Fibroblast of the conjunctiva (primary cell): ENCODE results near the gene KNG1.
A peak's percentile ranks its signal among the peaks of the same experiment; 100 is the strongest.

Source experiments
- DNase-seq: peaks from one replicate; pipeline ENCODE4 v3.0.0-alpha.2; 2010; ENCODE audit warnings: low read depth

KNG1 gene

GRCh38 chr3:186775999-186776398, 58.8 kb downstream of the KNG1 start:
- no peak for DNase-seq

DNA sequence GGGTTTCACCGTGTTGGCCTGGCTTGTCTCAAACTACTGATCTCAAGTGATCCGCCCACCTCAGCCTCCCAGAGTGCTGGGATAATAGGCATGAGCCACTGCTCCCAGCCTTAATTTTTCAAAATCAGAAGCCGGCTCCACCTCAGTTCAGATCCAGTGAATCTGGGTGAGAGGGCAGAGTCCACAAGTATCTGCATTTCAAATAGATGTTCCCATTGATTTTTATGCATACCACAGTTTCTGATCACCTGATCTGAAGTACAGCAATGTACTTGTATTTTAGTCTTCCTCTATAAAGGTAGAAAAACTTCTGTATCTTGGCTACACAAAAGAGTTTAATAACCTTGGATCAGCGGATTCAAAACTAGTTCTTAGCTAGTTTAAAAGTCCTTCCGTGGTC, 62.0 kb downstream of the KNG1 start:
- DNase-seq = no peak

GRCh38 chr3:186782542-186783057, 65.4 kb downstream of the KNG1 start:
- no peak for DNase-seq

DNA sequence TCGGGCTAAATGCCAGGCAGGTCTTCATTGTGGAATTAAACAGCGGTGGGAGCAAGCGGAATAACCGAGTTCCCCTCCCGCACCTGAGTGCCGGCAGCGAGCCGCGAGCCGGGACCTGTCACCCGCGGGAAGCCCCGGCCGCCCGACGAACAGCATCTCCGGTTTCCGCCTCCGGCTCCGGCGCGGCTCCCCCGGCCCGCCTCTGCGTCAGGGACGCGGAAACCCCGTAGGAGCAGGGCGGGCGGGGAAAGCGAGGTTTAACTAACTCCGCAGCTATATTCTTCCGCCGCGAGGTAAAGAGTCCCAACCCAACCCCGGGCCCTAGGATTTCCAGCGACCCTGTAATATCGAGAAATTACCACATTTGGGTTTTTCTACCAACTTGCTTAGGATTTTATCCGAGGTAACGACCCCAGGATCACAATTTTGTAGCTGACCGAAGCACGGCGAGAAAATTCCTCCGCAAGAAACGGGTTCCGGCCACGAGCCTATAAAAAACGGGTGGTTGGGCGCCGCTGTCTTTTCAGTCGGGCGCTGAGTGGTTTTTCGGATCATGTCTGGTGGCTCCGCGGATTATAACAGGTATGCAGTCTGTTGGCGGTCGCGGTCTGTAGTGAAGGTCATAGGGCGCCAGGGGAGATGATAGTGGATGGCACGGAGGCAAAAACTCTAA, 66.0 kb downstream of the KNG1 start, which contains the start of gene EIF4A2:
Gene EIF4A2 (plus strand): TSS at position 520 of the 673 bp plus-strand sequence. CDS start 34 bp downstream, at position 554.
- DNase-seq = peak; percentile 68

GRCh38 chr3:186783731-186784515, 66.8 kb downstream of the KNG1 start:
- peak; percentile 52 for DNase-seq

DNA sequence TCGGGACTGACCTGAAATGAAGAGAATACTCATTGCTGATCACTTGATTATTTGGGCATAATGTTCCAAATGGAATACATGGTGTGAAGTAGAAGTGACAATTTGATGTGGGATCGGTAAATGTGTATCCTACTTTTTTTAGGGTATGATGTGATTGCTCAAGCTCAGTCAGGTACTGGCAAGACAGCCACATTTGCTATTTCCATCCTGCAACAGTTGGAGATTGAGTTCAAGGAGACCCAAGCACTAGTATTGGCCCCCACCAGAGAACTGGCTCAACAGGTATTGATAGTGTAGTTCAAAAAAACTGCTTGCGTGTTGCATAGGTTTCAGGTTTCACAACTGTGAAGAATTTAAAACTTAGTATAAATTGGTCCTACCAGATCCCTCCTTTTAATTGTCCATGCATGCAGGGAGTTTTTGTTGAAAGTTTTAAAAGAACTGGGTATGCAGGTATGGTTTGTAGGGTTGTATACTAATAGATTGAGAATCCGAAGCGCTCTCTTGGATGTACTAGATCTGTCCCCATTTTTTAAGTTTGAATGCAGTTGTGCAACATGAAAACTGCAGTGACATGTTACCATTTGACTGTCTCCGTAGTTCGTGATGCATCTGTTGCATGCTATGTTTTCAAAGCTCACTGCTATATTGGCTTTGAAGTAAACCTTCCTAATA, 67.8 kb downstream of the KNG1 start:
- DNase-seq = no peak

DNA sequence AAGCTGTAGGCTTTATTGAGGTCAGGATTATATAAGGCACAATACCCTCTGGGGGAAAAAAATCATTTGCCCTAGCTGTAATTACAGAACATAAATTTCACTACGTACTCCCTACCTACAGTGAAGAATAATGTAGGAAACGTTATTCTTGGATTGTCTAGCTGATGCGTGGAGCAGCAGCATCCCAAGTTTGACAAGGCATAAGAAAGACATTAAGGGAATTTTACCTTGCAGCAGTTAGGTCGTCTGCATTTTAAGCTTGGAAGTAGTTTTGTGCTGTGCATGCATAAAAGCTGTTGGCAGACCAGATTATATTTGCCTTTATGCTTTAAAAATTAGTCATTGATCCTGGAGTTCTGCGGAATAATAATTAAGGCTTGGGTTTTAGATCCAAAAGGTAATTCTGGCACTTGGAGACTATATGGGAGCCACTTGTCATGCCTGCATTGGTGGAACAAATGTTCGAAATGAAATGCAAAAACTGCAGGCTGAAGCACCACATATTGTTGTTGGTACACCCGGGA, 68.4 kb downstream of the KNG1 start:
- no peak for DNase-seq

GRCh38 chr3:186786922-186787321, 69.8 kb downstream of the KNG1 start:
- no peak for DNase-seq

DNA sequence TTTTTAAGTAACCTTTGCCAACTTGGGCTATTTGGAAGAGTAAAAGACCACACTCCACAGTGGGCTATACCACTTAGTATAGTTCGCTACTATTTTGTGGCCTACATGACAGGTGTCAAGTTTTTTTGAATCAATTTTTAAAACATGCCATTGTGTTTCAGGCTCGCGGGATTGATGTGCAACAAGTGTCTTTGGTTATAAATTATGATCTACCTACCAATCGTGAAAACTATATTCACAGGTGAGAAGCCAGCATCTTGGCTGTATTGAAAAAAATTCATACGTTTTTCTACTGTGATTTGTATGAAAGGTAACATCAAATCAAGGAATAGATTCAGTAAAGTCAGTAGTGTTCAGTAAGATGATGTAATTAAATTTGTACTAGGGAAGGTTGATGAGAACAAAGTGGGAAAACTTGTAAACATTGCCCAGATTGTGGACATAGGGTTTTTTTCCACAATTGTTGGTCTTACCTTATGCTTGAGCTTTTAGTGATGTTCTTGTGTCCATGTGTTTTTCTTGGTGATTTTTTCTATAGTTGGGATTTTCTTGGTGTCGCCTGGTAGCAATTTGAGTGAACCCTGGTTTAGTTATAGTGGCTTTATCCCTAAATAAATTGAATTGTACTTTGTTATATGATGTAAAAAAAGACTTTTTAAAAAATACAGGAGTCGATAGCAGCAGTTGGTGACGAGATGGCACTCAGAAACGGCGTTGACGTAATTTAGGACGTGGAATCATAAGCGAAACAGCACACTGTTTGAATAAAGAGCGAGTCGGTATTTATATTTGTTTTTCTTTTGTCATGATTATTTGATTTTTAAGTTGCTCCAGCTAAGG, 70.7 kb downstream of the KNG1 start:
- DNase-seq = no peak

DNA sequence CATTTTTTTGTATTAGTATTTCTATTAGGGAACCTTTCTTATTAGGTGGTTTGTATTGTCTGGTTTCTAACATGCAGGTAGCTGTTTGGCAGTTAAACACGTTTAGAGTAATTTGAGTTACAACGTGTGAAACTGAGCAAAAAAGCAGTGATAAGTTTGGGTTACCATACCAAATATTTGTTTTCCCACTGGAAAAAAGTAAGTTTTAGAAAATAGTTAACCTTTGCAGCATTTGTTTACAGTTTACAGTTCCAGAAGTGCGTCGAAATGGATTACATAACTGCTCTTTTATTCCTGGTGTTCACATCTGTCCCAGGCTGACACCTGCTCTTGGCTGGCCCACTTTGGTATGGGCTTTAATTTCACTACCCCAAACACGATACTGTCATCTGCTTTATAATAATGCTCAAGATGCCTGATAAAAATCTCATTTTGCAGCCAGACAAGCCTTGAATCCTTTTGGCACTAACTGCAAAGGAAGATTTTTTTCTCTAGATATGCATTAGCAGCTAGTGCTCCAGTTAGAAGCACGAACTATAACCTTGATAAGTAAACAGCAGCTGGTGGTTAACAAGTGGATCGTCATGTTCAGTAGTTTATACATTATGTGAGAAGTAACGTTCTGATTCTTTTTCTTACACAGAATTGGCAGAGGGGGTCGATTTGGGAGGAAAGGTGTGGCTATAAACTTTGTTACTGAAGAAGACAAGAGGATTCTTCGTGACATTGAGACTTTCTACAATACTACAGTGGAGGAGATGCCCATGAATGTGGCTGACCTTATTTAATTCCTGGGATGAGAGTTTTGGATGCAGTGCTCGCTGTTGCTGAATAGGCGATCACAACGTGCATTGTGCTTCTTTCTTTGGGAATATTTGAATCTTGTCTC, 71.6 kb downstream of the KNG1 start:
- no peak for DNase-seq

DNA sequence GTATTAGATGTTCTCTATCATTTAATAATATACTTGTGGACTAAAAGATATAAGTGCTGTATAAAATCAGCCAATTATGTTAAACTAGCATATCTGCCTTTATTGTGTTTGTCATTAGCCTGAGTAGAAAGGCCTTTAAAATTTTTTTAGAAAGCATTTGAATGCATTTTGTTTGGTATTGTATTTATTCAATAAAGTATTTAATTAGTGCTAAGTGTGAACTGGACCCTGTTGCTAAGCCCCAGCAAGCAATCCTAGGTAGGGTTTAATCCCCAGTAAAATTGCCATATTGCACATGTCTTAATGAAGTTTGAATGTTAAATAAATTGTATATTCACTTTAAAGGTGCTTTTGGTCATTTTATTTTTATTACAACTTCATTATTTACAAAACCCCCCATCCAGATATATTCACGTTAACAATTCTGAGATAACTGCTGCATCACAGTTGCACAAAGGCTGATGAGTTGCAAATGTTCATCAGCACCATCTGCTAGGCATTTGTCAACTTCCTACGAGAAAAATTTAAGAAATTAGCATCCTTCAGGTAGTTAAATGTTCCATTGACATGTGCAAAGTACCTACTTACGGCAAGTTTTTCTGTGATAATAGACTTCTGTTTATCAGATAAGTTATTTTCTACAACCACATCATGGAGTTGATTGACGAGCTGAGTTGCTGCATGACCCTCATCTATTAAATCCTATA, 72.5 kb downstream of the KNG1 start:
- no peak for DNase-seq

DNA sequence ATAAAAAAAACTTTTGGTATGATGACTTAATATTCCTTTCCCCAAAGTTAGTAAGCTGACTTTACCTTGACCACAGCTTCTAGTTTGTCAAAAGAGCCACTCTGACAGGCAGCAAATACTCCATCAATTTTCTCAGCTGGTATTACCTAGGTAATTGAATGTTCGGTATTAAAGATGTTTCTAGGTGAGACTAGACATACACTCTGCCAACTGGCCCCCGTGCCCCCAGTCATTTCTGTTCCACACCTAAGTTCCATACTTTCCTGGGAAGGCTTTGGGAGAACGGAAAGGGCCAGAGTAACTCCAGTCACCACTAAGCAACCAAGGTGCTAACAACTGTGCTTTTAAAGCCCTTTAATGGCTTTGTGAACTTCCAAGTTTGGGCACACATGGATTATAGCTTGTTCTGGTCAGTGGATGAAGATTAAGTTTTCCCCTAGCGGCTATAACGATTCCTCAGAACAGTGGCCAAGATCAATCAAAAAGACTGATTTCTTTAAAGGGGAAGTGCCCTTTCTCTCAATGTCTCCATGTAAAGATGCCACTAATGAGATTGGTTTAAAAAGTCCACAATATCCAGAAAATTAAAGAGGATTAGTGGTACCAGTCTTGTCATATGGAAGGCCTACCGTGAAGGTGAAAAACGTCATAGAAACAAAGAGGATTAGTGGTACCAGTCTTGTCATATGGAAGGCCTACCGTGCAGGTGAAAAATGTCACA, 73.3 kb downstream of the KNG1 start:
- DNase-seq = peak; percentile 35
